RPMI8226 (cell line): ENCODE measurements around the gene MID1.

Experiments used
- DNase-seq: peaks from one replicate; pipeline ENCODE4 v3.0.0-alpha.2; 2015

The MID1 gene

GRCh38 chrX:10620121-10620699 lies at the start of gene MID1:
Gene MID1 (minus strand): TSS chrX:10620585. CDS start chrX:10567547, 53,038 bp downstream.
- DNase-seq = no peak

- DNase-seq = no peak
These were observed 46.8 kb upstream of the MID1 start for GRCh38 chrX:10667143-10667542.

GRCh38 chrX:10666102-10666501 lies 45.7 kb upstream of the MID1 start:
- no peak for DNase-seq

- DNase-seq = no peak
These were observed 45.3 kb upstream of the MID1 start for GRCh38 chrX:10665681-10666080.

- DNase-seq = no peak
These were observed 39.8 kb upstream of the MID1 start for GRCh38 chrX:10660171-10660570.

GRCh38 chrX:10656214-10656613 lies 35.8 kb upstream of the MID1 start:
- DNase-seq = no peak

GRCh38 chrX:10654960-10655359 lies 34.6 kb upstream of the MID1 start:
- DNase-seq = no peak

- no peak for DNase-seq
These were observed 32.9 kb upstream of the MID1 start for GRCh38 chrX:10653302-10653701.

- DNase-seq = no peak
These were observed 28.9 kb upstream of the MID1 start for GRCh38 chrX:10649265-10649664.

- no peak for DNase-seq
These were observed 28.2 kb upstream of the MID1 start for GRCh38 chrX:10648614-10649013.

GRCh38 chrX:10636851-10637250 lies 16.5 kb upstream of the MID1 start:
- no peak for DNase-seq

- no peak for DNase-seq
These were observed 16.0 kb upstream of the MID1 start for GRCh38 chrX:10636337-10636736.

GRCh38 chrX:10634392-10635161 lies 14.2 kb upstream of the MID1 start:
- DNase-seq = no peak

- DNase-seq = no peak
These were observed 13.3 kb upstream of the MID1 start for GRCh38 chrX:10633722-10634121.

- no peak for DNase-seq
These were observed 11.2 kb upstream of the MID1 start for GRCh38 chrX:10631416-10632145.

GRCh38 chrX:10630320-10630719 lies 9.9 kb upstream of the MID1 start:
- DNase-seq = no peak

- no peak for DNase-seq
These were observed 9.5 kb upstream of the MID1 start for GRCh38 chrX:10629905-10630304.

GRCh38 chrX:10628906-10629305 lies 8.5 kb upstream of the MID1 start:
- DNase-seq = no peak

- DNase-seq = no peak
These were observed 1.8 kb upstream of the MID1 start for GRCh38 chrX:10622197-10622596.

GRCh38 chrX:10619425-10620046 lies 849 bp downstream of the MID1 start:
- DNase-seq = peak; percentile 2

GRCh38 chrX:10618961-10619360 lies 1.4 kb downstream of the MID1 start:
- DNase-seq = no peak

GRCh38 chrX:10617999-10618351 lies 2.4 kb downstream of the MID1 start:
- DNase-seq = no peak

- DNase-seq = no peak
These were observed 3.0 kb downstream of the MID1 start for GRCh38 chrX:10617186-10617998.
